Measurements from ENCODE around the gene PTK6.

Gene PTK6

DNA sequence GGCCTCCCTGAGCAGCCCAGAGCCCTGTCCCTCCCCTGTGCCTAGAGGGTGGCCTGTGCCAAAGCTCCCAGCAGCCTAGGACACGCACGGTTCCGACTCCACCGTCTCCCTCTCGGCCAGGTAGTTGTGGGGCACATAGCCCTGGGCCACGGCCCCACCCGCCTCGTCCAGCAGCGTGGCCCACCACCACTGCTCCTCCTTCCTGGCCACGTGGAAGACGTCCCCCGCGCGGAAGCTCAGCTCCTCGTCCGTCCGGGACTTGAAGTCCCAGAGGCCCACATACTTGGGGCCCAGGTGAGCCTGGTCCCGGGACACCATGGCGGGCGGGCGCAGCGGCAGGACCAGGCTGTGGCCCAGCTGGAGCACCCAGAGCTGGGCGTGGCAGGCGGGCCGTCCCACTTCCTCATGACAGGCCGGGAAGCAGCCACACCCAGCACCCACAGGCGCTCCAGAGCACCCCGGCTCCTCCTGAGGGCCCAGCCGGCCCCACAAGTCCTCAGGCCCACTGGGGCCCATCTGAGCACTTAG is at the start of gene PTK6:
TSS of gene PTK6 (minus strand) at position 380 of the 528 bp plus-strand sequence. CDS start at position 318, 62 bp downstream.
- H3K9me3 Mint-ChIP-seq = no peaks in the 10 kb centered on the region
- intact Hi-C loops (cut with micrococcal nuclease) = loop anchor here (1.0 to 10.0 kb wide), 7 partner anchors 16 to 435 kb away; partner anchors contain the start of genes DNAJC5, GMEB2, PPDPF and UCKL1
- peaks cover 27% of the 10 kb centered on the region for H3K4me1 Mint-ChIP-seq (ENCODE audit: low read depth)
- H3K36me3 Mint-ChIP-seq (ENCODE audit: low read depth) = peaks cover 8% of the 10 kb centered on the region
- H3K27ac Mint-ChIP-seq = peak within 1 kb of the TSS; percentile 94
- H3K4me3 Mint-ChIP-seq = peak within 1 kb of the TSS; percentile 83
- H3K27me3 Mint-ChIP-seq = peaks cover 37% of the 10 kb centered on the region

DNA sequence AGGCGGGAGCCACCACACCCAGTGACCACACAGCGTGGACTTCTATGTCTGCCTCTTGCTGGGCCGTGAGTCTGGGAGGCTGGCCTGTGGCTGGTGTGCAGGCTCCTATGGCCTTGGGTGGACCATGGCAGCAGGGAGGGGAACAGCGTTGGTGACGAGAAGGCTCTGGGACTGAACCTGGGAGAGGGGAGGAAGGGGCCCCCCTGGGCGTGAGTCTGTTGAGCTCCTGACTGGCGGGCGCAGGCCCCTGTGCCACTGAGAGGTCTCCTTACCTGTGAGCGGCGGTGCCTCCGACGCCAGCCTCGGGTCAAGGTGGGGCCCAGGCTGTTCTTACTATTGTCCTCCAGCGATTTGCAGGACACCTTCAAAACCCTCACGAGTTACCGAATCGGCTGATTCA is 49.6 kb upstream of the PTK6 start:
- Mint-ChIP-seq H3K27ac (peak overlapping the region; percentile 85), H3K4me1 (ENCODE audit: low read depth) (peaks cover 18% of the 10 kb centered on the region), H3K4me3 (no peak overlapping the region), H3K36me3 (ENCODE audit: low read depth) (peaks cover 53% of the 10 kb centered on the region), H3K9me3 (no peaks in the 10 kb centered on the region), H3K27me3 (peaks cover 22% of the 10 kb centered on the region)
- intact Hi-C loops (cut with micrococcal nuclease) = no loop called here

DNA sequence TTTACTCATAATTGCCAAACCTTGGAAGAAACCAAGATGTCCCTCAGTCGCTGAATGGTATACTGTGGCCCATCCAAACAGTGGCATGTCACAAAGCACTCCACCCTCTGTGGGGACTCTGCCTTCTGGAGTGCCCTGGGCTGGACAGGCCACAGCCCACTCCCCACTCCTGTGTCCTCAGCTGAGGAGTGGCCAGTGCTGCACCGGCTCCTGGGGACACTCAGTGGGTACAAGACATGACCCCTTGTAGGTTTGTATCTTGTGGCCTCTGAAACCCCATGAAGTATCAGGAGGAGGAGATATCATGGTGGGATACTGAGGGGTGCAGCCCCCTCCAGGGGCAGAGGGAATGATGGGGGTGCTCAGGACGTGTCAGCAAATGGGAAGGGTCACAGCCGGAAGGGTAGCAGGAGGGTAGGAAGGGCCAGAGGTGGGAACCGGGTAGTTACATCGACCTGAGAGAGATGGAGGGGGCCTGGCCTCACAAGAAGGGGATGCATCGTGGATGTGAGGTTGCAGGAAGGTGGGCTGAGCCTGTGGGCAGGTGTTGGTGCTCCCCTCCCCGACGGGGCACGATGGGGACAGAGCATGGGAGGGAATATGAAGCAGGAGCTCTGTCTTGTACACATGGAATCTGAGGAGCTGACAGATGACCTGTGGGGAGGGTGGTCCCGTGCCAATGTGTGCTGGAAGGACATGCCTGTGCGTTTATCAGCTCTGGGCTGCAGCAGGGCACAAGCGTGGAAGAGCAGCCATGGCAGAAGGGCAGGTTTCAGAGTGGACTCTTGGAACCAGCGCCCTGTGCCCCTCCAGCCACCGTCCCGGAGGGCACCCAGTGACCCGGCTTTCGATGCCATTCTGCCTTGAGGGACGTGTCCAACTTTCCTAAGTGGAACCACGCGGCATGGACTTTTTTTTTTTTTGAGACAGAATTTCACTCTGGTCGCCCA is 48.7 kb upstream of the PTK6 start:
- intact Hi-C loops (cut with micrococcal nuclease) = no loop called here
- Mint-ChIP-seq H3K9me3 (no peaks in the 10 kb centered on the region), H3K4me1 (ENCODE audit: low read depth) (peaks cover 18% of the 10 kb centered on the region), H3K27me3 (peaks cover 30% of the 10 kb centered on the region), H3K4me3 (no peak overlapping the region), H3K36me3 (ENCODE audit: low read depth) (peaks cover 44% of the 10 kb centered on the region), H3K27ac (no peak overlapping the region)

DNA sequence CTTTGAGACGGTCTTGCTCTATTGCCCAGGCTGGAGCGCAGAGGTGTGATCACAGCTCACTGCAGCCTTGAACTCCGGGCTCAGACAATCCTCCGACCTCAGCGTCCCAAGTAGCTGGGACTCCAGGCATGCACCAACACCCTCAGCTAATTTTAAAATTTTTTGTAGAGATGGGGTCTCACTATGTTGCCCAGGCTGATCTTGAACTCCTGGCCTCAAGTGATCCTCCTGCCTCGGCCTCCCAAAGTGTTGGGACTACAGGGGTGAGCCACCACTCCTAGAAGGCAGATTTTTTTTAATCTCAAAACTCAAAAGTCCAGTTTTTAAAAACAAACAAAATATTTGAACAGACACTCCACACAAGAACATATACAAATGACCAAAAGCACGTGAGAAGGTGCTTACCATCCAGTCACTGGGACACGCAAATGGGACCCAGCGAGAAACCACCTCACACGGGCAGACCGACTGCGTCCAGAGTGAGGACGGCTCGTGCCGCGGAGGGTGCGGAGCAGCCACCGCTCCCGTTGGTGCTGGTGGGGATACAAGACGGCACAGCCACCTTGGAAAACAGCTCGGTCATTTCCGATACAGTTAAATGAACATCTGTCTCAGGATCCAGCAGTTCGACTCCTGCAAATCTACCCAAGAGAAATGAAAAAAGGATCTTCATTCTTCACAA is 45.3 kb upstream of the PTK6 start:
- peaks cover 20% of the 10 kb centered on the region for H3K4me1 Mint-ChIP-seq (ENCODE audit: low read depth)
- no peak overlapping the region for H3K4me3 Mint-ChIP-seq
- peaks cover 63% of the 10 kb centered on the region for H3K27me3 Mint-ChIP-seq
- no peak overlapping the region for H3K27ac Mint-ChIP-seq
- intact Hi-C loops (cut with micrococcal nuclease) = no loop called here
- no peaks in the 10 kb centered on the region for H3K9me3 Mint-ChIP-seq
- H3K36me3 Mint-ChIP-seq (ENCODE audit: low read depth) = peaks cover 16% of the 10 kb centered on the region

DNA sequence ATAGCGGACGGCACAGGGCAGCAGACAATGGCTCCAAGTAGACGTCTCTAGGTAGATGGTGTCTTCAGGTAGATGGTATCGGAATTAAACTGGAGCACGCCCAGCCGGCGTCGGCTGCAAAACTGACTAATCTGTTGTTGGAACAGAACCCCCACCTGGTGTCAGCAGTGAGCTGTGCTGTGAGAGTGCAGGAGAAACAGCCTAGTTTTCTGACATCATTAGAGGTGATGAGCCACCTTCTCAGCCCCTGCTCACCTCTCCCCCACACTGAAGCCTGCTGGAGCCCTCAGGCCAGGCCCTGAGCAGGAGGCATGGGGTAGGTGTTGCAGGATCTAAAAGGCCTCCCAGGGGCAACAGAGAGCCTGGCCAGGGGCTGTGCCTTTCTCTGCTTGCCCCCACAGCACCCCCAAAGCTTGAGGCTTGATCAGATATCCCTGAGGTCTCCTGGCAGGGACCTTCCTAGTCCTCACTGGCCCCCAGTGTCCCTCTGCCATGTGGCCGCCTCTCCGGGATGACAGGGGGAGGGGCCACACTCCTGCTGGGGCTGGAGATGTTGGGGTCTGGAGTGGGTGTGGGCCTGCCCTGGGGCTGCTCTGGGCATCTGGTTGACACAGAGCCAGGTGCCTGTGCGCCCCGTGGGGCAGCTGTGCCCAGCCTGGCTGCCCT is 43.8 kb upstream of the PTK6 start:
- peaks cover 75% of the 10 kb centered on the region for H3K27me3 Mint-ChIP-seq
- peaks cover 4% of the 10 kb centered on the region for H3K36me3 Mint-ChIP-seq (ENCODE audit: low read depth)
- intact Hi-C loops (cut with micrococcal nuclease) = no loop called here
- no peak overlapping the region for H3K27ac Mint-ChIP-seq
- H3K4me3 Mint-ChIP-seq = no peak overlapping the region
- H3K4me1 Mint-ChIP-seq (ENCODE audit: low read depth) = peaks cover 14% of the 10 kb centered on the region
- no peaks in the 10 kb centered on the region for H3K9me3 Mint-ChIP-seq

DNA sequence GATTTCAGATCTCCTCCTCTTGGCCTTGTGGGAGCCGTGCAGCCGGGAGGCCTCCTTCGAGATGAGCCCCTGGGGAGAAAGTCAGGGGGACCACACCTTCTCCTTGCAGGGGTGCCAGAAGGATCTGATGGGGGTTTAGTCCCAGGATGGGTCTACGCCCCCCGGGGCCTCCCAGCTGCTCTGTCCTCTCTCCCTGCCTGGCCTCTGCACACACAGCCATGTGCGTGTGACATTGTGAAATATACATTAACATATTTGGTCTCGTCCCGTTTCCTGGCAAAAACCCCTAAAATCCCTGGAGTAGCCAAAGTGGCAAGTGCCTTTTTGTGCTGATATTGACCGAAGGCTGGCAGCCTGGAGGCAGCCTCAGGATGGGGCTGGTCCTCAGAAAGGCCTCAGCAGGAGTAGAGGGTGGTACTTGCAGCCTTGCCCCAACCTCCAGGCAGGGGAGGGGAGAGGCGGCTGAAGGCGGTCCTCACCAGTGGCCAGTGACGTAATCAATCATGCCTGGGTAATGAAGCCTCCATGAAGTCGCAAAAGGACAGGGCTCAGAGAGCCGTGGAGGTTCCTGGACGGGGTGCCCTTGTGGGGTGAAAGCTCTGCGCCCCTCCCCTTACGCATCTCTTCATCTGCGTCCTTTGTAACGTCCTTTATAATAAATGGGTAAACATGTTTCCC is 42.0 kb upstream of the PTK6 start:
- Mint-ChIP-seq H3K4me3 (peak overlapping the region; percentile 17), H3K27me3 (peaks cover 80% of the 10 kb centered on the region), H3K9me3 (no peaks in the 10 kb centered on the region), H3K27ac (no peak overlapping the region), H3K4me1 (ENCODE audit: low read depth) (peaks cover 14% of the 10 kb centered on the region), H3K36me3 (ENCODE audit: low read depth) (no peaks in the 10 kb centered on the region)
- intact Hi-C loops (cut with micrococcal nuclease) = no loop called here

DNA sequence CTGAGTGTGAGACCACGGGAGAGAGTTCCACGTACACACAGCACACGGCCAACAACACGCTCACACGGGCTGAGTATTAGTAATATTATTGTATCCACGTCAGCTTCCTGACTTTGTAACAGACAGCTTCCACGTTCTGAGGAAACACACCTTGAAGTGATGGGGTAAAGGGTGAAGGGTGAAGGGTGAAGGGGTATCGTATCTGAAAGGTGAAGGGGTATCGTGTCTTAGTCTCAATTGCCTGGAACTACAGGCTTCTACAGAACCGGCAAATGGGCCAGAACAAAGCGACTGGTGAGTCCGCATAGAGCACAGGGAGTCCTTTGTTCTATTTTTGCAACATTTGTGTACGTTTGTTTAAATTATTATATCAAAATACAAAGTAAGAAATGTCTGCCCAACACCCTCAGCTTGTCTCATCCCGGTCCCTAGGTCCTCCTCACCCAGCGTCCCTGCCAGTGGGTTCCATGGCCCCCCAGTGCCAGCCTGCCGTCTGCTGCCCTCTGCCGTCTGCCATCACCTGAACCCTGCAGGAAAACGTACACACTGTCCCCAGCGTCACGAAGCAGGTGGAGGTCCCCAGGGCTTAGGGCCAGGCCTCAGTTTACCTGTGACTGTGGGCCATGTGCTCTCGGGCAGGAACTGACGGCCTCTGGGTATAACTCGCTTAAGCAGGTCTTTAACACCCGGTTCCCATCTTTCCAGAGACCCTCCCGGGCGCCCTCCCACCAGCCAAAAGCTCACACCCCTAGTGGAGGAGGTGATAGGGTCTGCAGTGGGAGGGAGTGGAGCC is 41.2 kb upstream of the PTK6 start:
- Mint-ChIP-seq H3K27ac (no peak overlapping the region), H3K27me3 (peaks cover 77% of the 10 kb centered on the region), H3K9me3 (no peaks in the 10 kb centered on the region), H3K36me3 (ENCODE audit: low read depth) (peaks cover 4% of the 10 kb centered on the region), H3K4me1 (ENCODE audit: low read depth) (peaks cover 14% of the 10 kb centered on the region), H3K4me3 (no peak overlapping the region)
- intact Hi-C loops (cut with micrococcal nuclease) = no loop called here

DNA sequence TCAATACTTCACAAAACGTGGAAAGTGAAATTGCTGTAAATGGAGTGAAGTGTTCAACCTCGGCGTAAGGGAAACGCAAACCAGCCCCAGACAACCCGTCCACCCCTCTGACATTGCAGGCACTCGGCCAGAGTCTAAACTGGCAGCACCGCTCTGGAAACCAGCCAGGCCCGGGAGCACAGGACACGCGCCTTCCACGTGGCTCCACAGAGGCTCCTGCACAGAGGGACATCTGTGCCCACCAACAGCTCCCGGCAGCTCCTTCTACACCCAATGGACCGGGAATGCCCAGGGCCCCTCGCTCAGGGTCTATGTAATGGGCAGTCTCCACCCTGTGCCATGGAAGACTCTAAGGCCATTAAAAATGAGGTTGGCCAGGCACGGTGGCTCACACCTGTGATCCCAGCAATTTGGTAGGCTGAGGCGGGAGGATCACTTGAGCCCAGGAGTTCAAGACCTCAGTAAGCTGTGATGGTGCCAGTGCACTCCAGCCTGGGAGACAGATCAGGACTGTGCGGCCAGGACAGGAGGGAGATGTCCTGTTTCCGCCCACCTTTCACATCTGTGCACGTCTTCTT is 40.2 kb upstream of the PTK6 start:
- intact Hi-C loops (cut with micrococcal nuclease) = no loop called here
- Mint-ChIP-seq H3K36me3 (ENCODE audit: low read depth) (peaks cover 5% of the 10 kb centered on the region), H3K4me3 (no peak overlapping the region), H3K4me1 (ENCODE audit: low read depth) (peaks cover 14% of the 10 kb centered on the region), H3K9me3 (no peaks in the 10 kb centered on the region), H3K27me3 (peaks cover 74% of the 10 kb centered on the region), H3K27ac (no peak overlapping the region)

DNA sequence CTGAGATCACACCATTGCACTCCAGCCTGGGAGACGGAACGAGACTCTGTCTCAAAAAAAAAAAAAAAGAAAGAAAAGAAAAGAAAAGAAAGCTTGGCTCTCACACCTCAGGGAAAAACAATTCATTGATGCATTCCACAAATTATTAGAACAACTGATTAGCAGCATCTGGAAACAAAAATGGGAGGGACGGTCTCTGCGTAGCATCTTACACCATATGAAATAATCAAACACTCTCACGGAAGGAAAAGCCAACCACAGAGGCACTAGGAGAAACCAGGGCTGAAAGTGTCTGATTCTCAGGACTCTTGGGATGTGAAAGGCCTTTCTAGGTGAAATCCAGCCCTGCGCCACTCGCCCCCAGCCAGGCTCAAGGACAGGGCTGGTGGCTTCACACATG is 39.1 kb upstream of the PTK6 start:
- peaks cover 76% of the 10 kb centered on the region for H3K27me3 Mint-ChIP-seq
- intact Hi-C loops (cut with micrococcal nuclease) = no loop called here
- H3K4me3 Mint-ChIP-seq = no peak overlapping the region
- H3K4me1 Mint-ChIP-seq (ENCODE audit: low read depth) = peaks cover 14% of the 10 kb centered on the region
- peaks cover 5% of the 10 kb centered on the region for H3K36me3 Mint-ChIP-seq (ENCODE audit: low read depth)
- H3K27ac Mint-ChIP-seq = no peak overlapping the region
- H3K9me3 Mint-ChIP-seq = no peaks in the 10 kb centered on the region

DNA sequence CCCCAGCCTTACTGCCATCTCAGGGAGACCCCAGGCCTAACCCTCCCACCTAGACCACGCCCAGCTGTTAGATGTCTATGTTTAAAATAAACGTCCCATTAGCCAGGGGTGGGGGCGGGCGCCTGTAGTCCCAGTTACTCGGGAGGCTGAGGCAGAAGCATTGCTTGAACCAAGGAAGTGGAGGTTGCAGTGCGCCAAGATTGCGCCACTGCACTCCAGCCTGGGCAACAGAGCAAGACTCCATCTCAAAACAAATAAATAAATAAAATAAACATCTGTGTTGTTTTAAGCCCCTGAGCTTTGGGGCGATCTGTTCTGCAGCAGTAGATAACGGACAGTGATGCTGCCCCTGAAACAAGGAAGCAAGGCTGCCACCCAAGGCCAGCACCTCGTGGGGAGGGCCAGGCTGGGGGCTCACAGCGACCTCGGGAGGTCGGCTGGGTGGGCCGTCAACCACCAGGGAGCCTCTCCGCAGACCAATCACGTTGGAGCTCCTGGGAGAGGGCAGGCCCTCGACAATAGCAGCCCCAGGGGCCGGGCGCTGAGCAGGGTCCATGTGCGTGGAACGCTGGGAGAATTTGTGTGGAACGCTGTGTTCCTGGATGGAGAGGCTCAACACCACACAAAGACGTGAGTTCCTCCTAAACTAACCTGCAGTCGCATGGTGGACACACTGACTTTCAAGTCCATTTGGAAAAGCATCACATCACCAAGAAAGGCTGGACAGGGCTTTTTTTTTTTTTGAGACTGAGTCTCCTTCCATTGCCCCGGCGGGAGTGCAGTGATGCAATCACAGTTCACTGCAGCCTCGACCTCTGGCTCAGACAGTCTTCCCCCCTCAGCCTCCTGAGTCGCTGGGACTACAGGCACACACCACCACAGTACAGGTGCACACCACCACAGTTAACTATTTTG is 37.9 kb upstream of the PTK6 start:
- Mint-ChIP-seq H3K9me3 (no peaks in the 10 kb centered on the region), H3K27ac (peak overlapping the region; percentile 85), H3K4me1 (ENCODE audit: low read depth) (peaks cover 11% of the 10 kb centered on the region), H3K36me3 (ENCODE audit: low read depth) (peaks cover 8% of the 10 kb centered on the region), H3K27me3 (peaks cover 72% of the 10 kb centered on the region), H3K4me3 (no peak overlapping the region)
- intact Hi-C loops (cut with micrococcal nuclease) = no loop called here

DNA sequence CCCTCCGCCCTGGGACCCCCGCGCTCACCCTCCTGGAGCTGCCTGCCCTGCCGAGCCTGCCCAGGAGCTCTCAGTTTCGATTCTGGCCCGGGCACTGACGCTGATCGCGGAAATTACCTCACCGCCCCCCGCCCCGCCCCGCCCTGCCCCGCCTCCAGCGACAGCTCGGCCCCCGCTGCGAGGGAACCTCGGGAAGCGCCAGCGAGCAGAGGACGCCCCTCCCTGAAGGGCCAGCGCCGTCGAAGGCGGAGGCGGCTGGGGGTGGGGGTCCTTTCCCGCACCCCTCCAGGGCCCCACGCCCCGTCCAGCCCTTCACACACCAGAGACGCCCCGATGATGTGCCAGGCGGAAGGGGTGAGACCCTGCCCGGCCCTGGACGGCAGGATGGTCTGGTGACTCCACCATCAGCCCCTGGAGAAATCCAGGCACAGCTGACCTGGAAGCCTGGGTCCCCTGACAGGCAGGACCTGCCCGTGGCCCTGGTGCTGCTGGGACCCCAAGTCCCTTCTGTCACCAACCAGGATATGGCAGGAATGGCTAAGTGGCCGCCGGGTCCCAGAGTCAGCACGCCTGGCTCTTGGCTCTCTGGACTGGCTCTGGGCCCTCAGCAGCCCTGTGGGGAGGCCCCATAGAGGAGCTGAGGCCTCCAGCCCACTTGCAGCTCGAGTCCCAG is 37.1 kb upstream of the PTK6 start, which contains the start of gene HELZ2:
TSS of gene HELZ2 (minus strand) at position 84 of the 673 bp plus-strand sequence. CDS start 1,854 bp downstream, outside the sequence.
- peaks cover 18% of the 10 kb centered on the region for H3K4me1 Mint-ChIP-seq (ENCODE audit: low read depth)
- no peaks in the 10 kb centered on the region for H3K9me3 Mint-ChIP-seq
- intact Hi-C loops (cut with micrococcal nuclease) = no loop called here
- peak within 1 kb of the TSS; percentile 85 for H3K27ac Mint-ChIP-seq
- H3K4me3 Mint-ChIP-seq = peak within 1 kb of the TSS; percentile 86
- peaks cover 16% of the 10 kb centered on the region for H3K36me3 Mint-ChIP-seq (ENCODE audit: low read depth)
- H3K27me3 Mint-ChIP-seq = peaks cover 72% of the 10 kb centered on the region
